Spleen (tissue), 11 donors: ENCODE measurements around the gene VWA2. TPM values are rescaled to one million over a fixed set of nuclear protein-coding genes. Genes with fewer than 3 reads are reported as not detected.

Source experiments
- DNase-seq: peaks from one replicate; pipeline ENCODE4 v3.0.0-alpha.2; 2020
- H3K27ac ChIP-seq, 8 donors: fragments of 200-600 bp; sonication (generic) in 7 of 8; 1 replicate in 4 of 8; 2 replicates in 4 of 8; pipeline versions ENCODE4 v1.5.0 to v1.8.0; 2016 to 2021; ENCODE audit warnings: inconsistent platforms in 4 of 8, mild to moderate bottlenecking in 4 of 8, moderate library complexity in 1 of 8
- H3K27me3 ChIP-seq, 7 donors: fragments of 200-600 bp; sonication (generic) in 6 of 7; replicated peaks in 1 of 7; 1 replicate in 4 of 7; 2 replicates in 3 of 7; pipeline versions ENCODE4 v1.5.0 to v1.8.0; 2016 to 2021; ENCODE audit warnings: inconsistent platforms in 3 of 7, mild to moderate bottlenecking in 1 of 7
- H3K36me3 ChIP-seq, 6 donors: fragments of 200-600 bp; sonication (generic) in 5 of 6; 1 replicate in 4 of 6; 2 replicates in 2 of 6; pipeline versions ENCODE4 v1.5.0 to v1.8.0; 2016 to 2021; ENCODE audit warnings: inconsistent platforms in 2 of 6
- H3K4me1 ChIP-seq, 6 donors: fragments of 200-600 bp; sonication (generic) in 5 of 6; 1 replicate in 3 of 6; 2 replicates in 3 of 6; pipeline versions ENCODE4 v1.5.0 to v1.8.0; 2016 to 2021; ENCODE audit warnings: inconsistent platforms in 3 of 6
- H3K4me3 ChIP-seq, 8 donors: fragments of 200-600 bp; sonication (generic) in 7 of 8; 1 replicate in 4 of 8; 2 replicates in 4 of 8; pipeline versions ENCODE4 v1.5.0 to v1.8.0; 2016 to 2021; ENCODE audit warnings: inconsistent platforms in 4 of 8, mild to moderate bottlenecking in 4 of 8, moderate library complexity in 2 of 8
- H3K9me3 ChIP-seq, 8 donors: fragments of 200-600 bp; sonication (generic) in 7 of 8; 1 replicate in 4 of 8; 2 replicates in 4 of 8; pipeline versions ENCODE4 v1.5.0 to v1.8.0; 2016 to 2021; ENCODE audit warnings: inconsistent platforms in 4 of 8
- CTCF ChIP-seq, 11 experiments: fragments of 200-600 bp in 7 of 11; fragments of 450-650 bp in 4 of 11; sonication (generic) in 4 of 11; IDR thresholded peaks in 8 of 11; conservative IDR thresholded peaks in 3 of 11; 1 replicate in 7 of 11; 2 replicates in 4 of 11; pipeline versions ENCODE4 v1.4.0 to v1.8.0; 2016 to 2021; ENCODE audit warnings: antibody characterized with exemption in 11 of 11, inconsistent platforms in 4 of 11, mild to moderate bottlenecking in 1 of 11
- POLR2A ChIP-seq, 3 donors: fragments of 450-650 bp; IDR thresholded peaks; one replicate each; pipeline ENCODE4 v1.5.1; 2017; ENCODE audit warnings: antibody characterized with exemption in 3 of 3, mild to moderate bottlenecking in 1 of 3
- POLR2AphosphoS5 ChIP-seq, 3 donors: sonication (generic); formaldehyde crosslinking; IDR thresholded peaks; one replicate each; pipeline ENCODE4 v1.5.1; 2017; ENCODE audit warnings: antibody characterized with exemption in 3 of 3
- whole genome bisulfite sequencing, 5 donors: extraction: QIAGEN DNeasy Blood & Tissue Kit in 3 of 5; methylation state at CpG; one replicate each; pipeline versions ENCODE4 v1.1.5 to v1.1.7; 2013 to 2018; 5-methylcytosine and 5-hydroxymethylcytosine counted together
- intact Hi-C: fragments of 100-400 bp; cut with DNase I; formaldehyde crosslinking; loops from one replicate; pipeline ENCODE4 v1.15.0; 2023; ENCODE audit warnings: low total_unique reads
- polyA plus RNA-seq, 3 donors: library from polyadenylated mRNA; stranded (reverse); fragments of 200-250 nt; gene quantifications; one replicate each; pipeline ENCODE4 v1.2.1, GENCODE V29; 2013
- total RNA-seq, 7 donors: library from RNA; depleted of rRNA in 3 of 7; stranded (reverse); fragments of >200 nt in 3 of 7; fragmentation: NEBNext Ultra II Directional in 4 of 7; extraction: Animal tissue kit (Norgen Biotek cat#: 25700) in 4 of 7; gene quantifications; one replicate each; pipeline versions ENCODE4 v1.1.0 to v1.2.1, GENCODE V29; 2016 to 2021
- donor health status: healthy with polysubstance abuse.
- donor health status: DM: no; HTN: no; CAD: no; lungs with moderate emphysema.
- donor health status: DM: no; HTN: no; CAD: no.
- donor health status: Bipolar disorder and iron deficiency.
- donor health status: healthy.
- donor health status: DM: no; HTN: no; CAD: no.
- donor health status: DM: yes; HTN: yes; CAD: no.

Gene VWA2
- total and polyA plus RNA-seq, 10 donors = 0.02 to 1.9 (median 0.50) TPM; not detected in 1

- TF ChIP-seq POLR2A (IDR thresholded peaks at IDR 0.05) (no peak), CTCF (IDR thresholded peaks at IDR 0.05 in 8 of 11, conservative IDR thresholded peaks at IDR 0.05 in 3 of 11) (no peak), POLR2AphosphoS5 (IDR thresholded peaks at IDR 0.05) (no peak)
- Histone ChIP-seq H3K27ac (no peak overlapping the region), H3K4me1 (no peaks in the 10 kb centered on the region), H3K27me3 (no peaks in the 10 kb centered on the region), H3K4me3 (no peak overlapping the region), H3K9me3 (no peaks in the 10 kb centered on the region), H3K36me3 (no peaks in the 10 kb centered on the region)
- 73 to 90% (median 83%) methylated on average over 2 of the region's 2 CpGs for WGBS, 5 donors
- no peak for DNase-seq
- intact Hi-C loops = no loop called here
Observed at GRCh38 chr10:114212153-114212552, 26.9 kb upstream of the VWA2 start.

GRCh38 chr10:114215033-114215432 lies 24.0 kb upstream of the VWA2 start:
- no peak for DNase-seq
- TF ChIP-seq POLR2AphosphoS5 (IDR thresholded peaks at IDR 0.05) = no peak
- no peak for TF ChIP-seq CTCF (IDR thresholded peaks at IDR 0.05 in 8 of 11, conservative IDR thresholded peaks at IDR 0.05 in 3 of 11)
- TF ChIP-seq POLR2A (IDR thresholded peaks at IDR 0.05) = no peak
- H3K4me1 ChIP-seq = no peaks in the 10 kb centered on the region
- H3K36me3 ChIP-seq = no peaks in the 10 kb centered on the region
- H3K4me3 ChIP-seq = no peak overlapping the region
- 79 to 100% (median 94%) methylated on average over 1 of the region's 1 CpG for WGBS, 5 donors
- no peaks in the 10 kb centered on the region for H3K9me3 ChIP-seq
- no peaks in the 10 kb centered on the region for H3K27me3 ChIP-seq
- H3K27ac ChIP-seq = no peak overlapping the region
- intact Hi-C loops = no loop called here

GRCh38 chr10:114220281-114220680 lies 18.8 kb upstream of the VWA2 start:
- no peaks in the 10 kb centered on the region for H3K27me3 ChIP-seq
- H3K36me3 ChIP-seq = no peaks in the 10 kb centered on the region
- WGBS, 5 donors = 84 to 97% (median 94%) methylated on average over 2 of the region's 2 CpGs
- no peak overlapping the region for H3K4me3 ChIP-seq
- no peaks in the 10 kb centered on the region for H3K9me3 ChIP-seq
- H3K27ac ChIP-seq = no peak overlapping the region
- no peak for DNase-seq
- intact Hi-C loops = no loop called here
- no peaks in the 10 kb centered on the region for H3K4me1 ChIP-seq
- TF ChIP-seq POLR2AphosphoS5 (IDR thresholded peaks at IDR 0.05) = no peak

GRCh38 chr10:114221235-114221634 lies 17.8 kb upstream of the VWA2 start:
- DNase-seq = no peak
- intact Hi-C loops = no loop called here
- H3K9me3 ChIP-seq = no peaks in the 10 kb centered on the region
- H3K4me1 ChIP-seq = no peaks in the 10 kb centered on the region
- 76 to 85% (median 82%) methylated on average over 4 of the region's 4 CpGs for WGBS, 5 donors
- H3K36me3 ChIP-seq = no peaks in the 10 kb centered on the region
- H3K27ac ChIP-seq = no peak overlapping the region
- no peak overlapping the region for H3K4me3 ChIP-seq
- no peaks in the 10 kb centered on the region for H3K27me3 ChIP-seq
- TF ChIP-seq POLR2AphosphoS5 (IDR thresholded peaks at IDR 0.05) (no peak), POLR2A (IDR thresholded peaks at IDR 0.05) (no peak), CTCF (IDR thresholded peaks at IDR 0.05 in 8 of 11, conservative IDR thresholded peaks at IDR 0.05 in 3 of 11) (no peak)

- no peak for DNase-seq
- Histone ChIP-seq H3K36me3 (no peaks in the 10 kb centered on the region), H3K27me3 (no peaks in the 10 kb centered on the region), H3K4me3 (no peak overlapping the region), H3K9me3 (no peaks in the 10 kb centered on the region), H3K27ac (no peak overlapping the region), H3K4me1 (no peaks in the 10 kb centered on the region)
- intact Hi-C loops = no loop called here
- TF ChIP-seq POLR2A (IDR thresholded peaks at IDR 0.05) = no peak
- no peak for TF ChIP-seq POLR2AphosphoS5 (IDR thresholded peaks at IDR 0.05)
- TF ChIP-seq CTCF (IDR thresholded peaks at IDR 0.05 in 8 of 11, conservative IDR thresholded peaks at IDR 0.05 in 3 of 11) = no peak
- WGBS, 5 donors = 63 to 91% (median 82%) methylated on average over 4 of the region's 4 CpGs
Observed at GRCh38 chr10:114223066-114223465, 16.0 kb upstream of the VWA2 start.
